ENCODE results near the gene KYAT1.

Gene KYAT1

GRCh38 chr9:128908372-128908771, 26.6 kb upstream of the KYAT1 start:
- DNase-seq (ENCODE audit: low spot score), result no peak

- no peak for DNase-seq (ENCODE audit: low spot score)
Observed at GRCh38 chr9:128906741-128907140, 25.0 kb upstream of the KYAT1 start.

DNA sequence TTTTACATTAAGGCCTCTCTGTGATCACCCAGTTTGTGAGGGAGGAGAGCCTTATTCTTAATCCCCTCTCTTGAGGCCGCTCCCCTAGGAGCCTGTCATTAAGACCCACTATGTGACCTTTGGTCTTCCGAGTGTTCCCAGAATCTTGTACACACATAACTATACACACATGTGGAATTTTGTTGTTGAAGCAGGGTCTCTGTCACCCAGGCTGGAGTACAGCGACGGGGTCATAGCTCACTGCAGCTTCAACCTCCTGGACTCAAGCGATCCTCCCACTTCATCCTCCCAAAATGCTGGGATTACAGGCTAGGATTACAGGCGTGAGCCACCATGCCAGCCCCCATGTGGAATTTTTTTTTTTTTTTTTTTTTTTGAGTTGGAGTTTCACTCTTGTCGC, 24.2 kb upstream of the KYAT1 start:
- no peak for DNase-seq (ENCODE audit: low spot score)

DNA sequence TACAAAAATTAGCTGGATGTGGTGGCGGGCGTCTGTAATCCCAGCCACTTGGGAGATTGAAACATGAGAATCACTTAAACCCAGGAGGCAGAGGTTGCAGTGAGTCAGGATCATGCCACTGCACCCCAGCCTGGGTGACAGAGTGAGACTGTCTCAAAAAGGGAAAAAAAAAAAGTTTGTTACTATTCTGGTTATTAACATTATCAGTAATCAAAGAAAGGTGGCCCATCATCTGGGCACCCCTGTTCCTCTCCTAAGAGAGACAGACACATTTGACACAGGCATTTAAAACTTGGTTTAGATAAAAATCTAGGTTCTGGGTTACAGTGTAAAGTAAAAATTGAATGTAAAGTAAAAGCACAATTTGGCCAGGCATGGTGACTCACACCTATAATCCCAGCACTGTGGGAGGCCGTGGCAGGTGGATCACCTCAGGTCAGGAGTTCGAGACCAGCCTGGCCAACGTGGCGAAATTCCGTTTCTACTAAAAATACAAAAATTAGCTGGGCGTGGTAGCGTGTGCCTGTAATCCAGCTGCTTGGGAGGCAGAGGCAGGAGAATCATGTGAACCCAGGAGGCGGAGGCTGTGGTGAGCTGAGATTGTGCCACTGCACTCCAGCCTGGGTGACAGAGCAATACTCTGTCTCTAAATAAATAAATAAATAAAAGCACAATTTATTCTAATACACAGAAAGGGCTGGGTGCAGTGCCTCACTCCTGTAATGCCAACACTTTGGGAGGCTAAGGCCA, 22.3 kb upstream of the KYAT1 start:
- no peak for DNase-seq (ENCODE audit: low spot score)

GRCh38 chr9:128903079-128903461, 21.3 kb upstream of the KYAT1 start:
- DNase-seq (ENCODE audit: low spot score), result no peak

GRCh38 chr9:128902351-128903078, 20.8 kb upstream of the KYAT1 start:
- DNase-seq (ENCODE audit: low spot score), result no peak

- DNase-seq (ENCODE audit: low spot score), result no peak
Observed at GRCh38 chr9:128901822-128902221, 20.1 kb upstream of the KYAT1 start.

DNA sequence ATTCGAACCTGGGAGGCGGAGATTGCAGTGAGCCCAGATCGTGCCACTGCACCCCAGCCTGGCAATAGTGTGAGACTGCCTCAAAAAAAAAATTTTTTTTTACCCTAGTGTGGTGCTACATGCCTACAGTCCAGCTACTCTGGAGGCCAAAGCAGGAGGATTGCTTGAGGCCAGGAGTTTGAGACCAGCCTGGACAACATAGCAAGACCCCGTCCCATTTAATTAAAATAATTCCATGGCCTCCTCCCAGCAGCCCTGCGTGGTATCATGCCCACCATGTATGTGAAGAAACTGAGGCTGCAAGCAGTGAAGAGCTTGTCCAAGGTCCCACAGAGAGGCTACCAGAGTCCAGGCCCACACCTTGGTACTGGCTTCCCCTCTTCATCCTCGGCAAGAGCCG, 19.6 kb upstream of the KYAT1 start:
- no peak for DNase-seq (ENCODE audit: low spot score)

GRCh38 chr9:128899566-128900322, 18.0 kb upstream of the KYAT1 start:
- DNase-seq (ENCODE audit: low spot score), result no peak

DNA sequence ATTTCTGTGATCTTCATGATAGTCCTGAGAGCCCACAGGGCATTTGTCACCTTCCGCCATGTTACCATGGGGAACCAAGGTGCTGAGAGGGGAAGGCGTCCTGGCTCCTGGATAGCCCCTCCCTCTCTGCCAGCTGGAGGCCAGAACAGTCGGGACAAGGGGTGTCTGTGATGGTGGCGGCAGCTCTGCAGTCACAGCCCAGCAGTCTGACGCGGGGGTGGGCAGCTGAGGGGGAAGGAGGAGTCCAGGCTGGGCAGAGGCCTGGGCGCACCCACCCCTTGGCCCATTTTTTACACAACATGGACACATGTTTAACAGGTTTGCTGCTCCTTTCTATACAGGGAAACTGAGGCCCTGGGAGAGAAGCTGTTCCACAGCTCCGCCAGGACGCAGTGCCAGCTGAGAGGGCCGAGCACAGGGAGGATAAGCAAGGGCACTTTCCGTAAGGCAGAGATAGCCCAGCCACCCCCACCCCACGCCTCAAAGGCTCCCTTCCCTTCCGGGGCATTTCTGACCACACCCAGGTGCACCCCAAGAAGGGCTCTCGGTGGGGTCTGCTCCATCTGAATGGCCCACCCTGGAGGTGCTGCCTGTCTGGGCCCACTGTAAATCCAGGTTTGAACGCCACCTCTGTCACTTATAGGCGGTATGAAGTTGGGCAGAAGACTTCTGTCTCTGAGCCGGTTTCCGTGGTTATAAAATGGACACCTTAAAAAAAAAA, 17.3 kb upstream of the KYAT1 start:
- no peak for DNase-seq (ENCODE audit: low spot score)

GRCh38 chr9:128898382-128898781, 16.6 kb upstream of the KYAT1 start:
- DNase-seq (ENCODE audit: low spot score), result no peak

GRCh38 chr9:128895556-128895955, 13.8 kb upstream of the KYAT1 start:
- no peak for DNase-seq (ENCODE audit: low spot score)

DNA sequence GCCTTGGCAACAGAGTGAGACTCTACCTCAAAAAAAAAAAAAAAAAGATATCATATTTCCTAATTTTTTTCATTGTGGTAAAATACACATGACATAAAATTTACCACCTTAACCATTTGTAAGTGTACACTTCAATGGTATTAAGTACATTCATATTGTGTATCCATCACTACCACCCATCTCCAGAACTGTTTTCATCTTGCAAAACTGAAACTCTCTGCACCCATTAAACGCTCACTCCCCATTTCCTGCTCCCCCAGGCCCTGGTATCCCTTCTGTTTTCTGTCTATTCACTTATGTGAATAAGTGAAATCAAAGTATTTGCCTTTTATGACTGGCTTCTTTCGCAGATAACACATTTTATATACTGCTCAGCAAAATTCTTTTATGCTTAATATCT, 13.0 kb upstream of the KYAT1 start:
- no peak for DNase-seq (ENCODE audit: low spot score)

DNA sequence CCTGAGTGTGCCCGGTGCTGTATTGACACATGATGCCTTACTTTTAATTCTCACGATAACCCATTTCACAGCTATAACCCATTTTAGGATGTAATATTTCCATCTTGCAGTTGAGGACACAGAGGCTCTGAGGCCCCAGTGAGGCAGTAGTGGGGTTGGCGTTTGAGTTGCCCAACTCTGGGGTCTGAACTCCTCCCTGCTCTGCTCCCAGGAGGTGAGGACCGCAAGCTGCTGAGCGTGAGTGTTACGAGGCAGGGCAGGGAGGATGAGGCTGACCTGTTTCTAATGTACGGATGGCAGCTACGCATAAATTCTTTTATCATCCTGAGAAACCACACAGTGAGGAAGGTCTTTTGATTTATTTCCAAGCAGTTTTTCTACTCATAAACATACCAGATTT, 11.6 kb upstream of the KYAT1 start:
- DNase-seq (ENCODE audit: low spot score), result no peak

- peak; percentile 77 for DNase-seq (ENCODE audit: low spot score)
Observed at GRCh38 chr9:128892221-128892921, 10.6 kb upstream of the KYAT1 start.

GRCh38 chr9:128891321-128892220, 9.8 kb upstream of the KYAT1 start:
- DNase-seq (ENCODE audit: low spot score), result no peak

GRCh38 chr9:128887914-128888350, 6.2 kb upstream of the KYAT1 start:
- DNase-seq (ENCODE audit: low spot score), result peak; percentile 51

DNA sequence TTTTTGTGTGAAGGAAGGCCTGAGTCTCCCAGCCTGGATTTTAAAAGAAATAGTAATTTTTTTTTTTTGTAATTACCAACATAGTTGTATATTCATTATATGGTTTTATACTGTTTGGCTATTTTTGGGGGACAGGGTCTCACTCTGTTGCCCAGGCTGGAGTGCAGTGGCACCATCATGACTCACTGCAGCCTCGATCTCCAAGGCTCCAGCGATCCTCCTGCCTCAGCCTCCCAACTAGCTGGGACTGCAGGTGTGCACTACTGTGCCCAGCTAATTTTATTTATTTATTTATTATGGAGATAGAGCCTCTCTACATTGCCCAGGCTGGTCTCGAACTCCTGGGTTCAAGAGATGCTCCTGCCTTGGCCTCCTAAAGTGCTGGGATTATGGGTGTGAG, 5.3 kb upstream of the KYAT1 start:
- no peak for DNase-seq (ENCODE audit: low spot score)

DNA sequence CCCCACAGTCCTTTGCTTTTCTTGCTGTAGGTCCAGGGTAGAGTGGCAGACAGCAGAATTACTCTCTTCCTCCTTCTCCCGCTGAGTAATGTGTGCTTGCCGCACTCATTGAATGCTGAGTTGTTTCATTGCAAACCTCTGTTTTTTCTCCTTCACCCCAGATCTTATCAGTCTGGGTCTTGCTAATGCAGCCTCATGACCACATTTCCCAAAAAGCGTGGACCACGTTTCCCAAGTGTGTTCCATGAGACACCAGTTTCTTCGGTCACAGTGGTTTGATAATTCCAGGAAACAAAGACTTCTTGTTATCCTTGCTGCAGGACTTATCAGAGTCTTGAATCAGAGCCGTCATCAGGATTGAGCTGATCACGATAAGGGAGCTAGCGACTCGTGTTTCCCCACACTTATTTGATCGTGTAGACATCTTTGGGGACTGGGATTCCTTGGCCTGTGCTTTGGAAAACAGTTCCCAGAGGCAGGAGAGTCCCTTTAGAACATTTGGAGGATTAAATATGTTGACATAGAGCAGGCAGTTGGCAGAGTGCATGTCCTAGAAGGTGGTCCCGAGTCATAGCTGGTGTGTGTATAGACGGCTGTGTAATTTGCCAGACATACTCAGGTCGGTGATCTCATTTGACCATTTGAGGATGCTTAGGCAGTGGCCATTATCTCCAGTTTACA, 4.6 kb upstream of the KYAT1 start:
- DNase-seq (ENCODE audit: low spot score), result no peak

- no peak for DNase-seq (ENCODE audit: low spot score)
Observed at GRCh38 chr9:128885798-128886197, 4.0 kb upstream of the KYAT1 start.
